PC-9 (cell line): ENCODE measurements around the gene SYCP2L.

Experiments used
- CTCF ChIP-seq: fragments of 200-600 bp; sonication (generic); conservative IDR thresholded peaks from 2 replicates; pipeline ENCODE4 v1.6.1; 2017; ENCODE audit warnings: mixed run types, antibody characterized with exemption, mild to moderate bottlenecking, moderate library complexity
- EZH2 ChIP-seq: fragments of 200-600 bp; sonication (generic); IDR thresholded peaks from 2 replicates; pipeline ENCODE4 v1.8.0; 2017; ENCODE audit warnings: antibody characterized with exemption, low read depth

DNA sequence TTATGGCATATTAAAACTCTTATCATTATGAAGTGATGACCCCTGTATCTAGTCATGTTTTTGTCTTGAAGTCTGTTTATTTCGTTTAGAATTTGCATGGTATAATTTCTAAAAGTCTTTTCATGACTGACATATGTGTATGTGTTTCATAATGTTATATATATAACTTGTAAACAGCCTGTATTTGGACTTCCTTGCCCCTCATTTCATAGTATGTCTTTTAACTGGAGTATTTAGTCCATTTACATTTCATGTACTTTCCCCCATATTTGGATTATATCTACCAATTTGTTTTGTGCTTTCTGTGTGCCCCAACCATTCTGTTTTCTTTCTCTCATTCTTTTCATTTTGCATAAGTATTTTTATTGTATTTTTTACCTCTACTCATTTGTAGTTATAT is 59.0 kb downstream of the SYCP2L start:
- TF ChIP-seq CTCF = no peak
- no peak for TF ChIP-seq EZH2
